ENCODE measurements around the gene FKBP1B.
"Not testable (repeated sequence)": the region's sequence is repeated elsewhere in the genome, so short reads cannot be mapped to it uniquely, and the experiment has no call there.

FKBP1B gene

GRCh38 chr2:24073816-24074215, 24.3 kb downstream of the FKBP1B start:
- no peak for DNase-seq

- DNase-seq: no peak
Observed at GRCh38 chr2:24075259-24075658, 25.7 kb downstream of the FKBP1B start.

GRCh38 chr2:24075915-24076848, 26.6 kb downstream of the FKBP1B start, which contains the start of gene SF3B6:
Gene SF3B6 (minus strand): TSS chr2:24076326. CDS start chr2:24076229, 97 bp downstream.
- peak; percentile 100 for DNase-seq

- no peak for DNase-seq
Observed at GRCh38 chr2:24076849-24077534, 27.5 kb downstream of the FKBP1B start.

- no peak for DNase-seq
Observed at GRCh38 chr2:24077535-24077877, 28.0 kb downstream of the FKBP1B start.

GRCh38 chr2:24077879-24078278, 28.3 kb downstream of the FKBP1B start:
- DNase-seq: no peak

GRCh38 chr2:24080701-24081100, 31.2 kb downstream of the FKBP1B start:
- no peak for DNase-seq

GRCh38 chr2:24082787-24083566, 33.4 kb downstream of the FKBP1B start:
- no peak for DNase-seq

GRCh38 chr2:24083567-24084385, 34.2 kb downstream of the FKBP1B start:
- DNase-seq: no peak

- peak; percentile 83 for DNase-seq
Observed at GRCh38 chr2:24084386-24085199, 35.1 kb downstream of the FKBP1B start, which contains the start of gene TP53I3. Gene TP53I3 (minus strand): TSS chr2:24084834. CDS start chr2:24084326, 508 bp downstream.

GRCh38 chr2:24085200-24085489, 35.6 kb downstream of the FKBP1B start:
- DNase-seq: no peak

- no peak for DNase-seq
Observed at GRCh38 chr2:24086241-24086640, 36.7 kb downstream of the FKBP1B start.

GRCh38 chr2:24087032-24087431, 37.5 kb downstream of the FKBP1B start:
- no peak for DNase-seq

GRCh38 chr2:24088821-24089359, 39.3 kb downstream of the FKBP1B start:
- DNase-seq: no peak

GRCh38 chr2:24093270-24093669, 43.7 kb downstream of the FKBP1B start:
- DNase-seq: not testable (repeated sequence)

- not testable (repeated sequence) for DNase-seq
Observed at GRCh38 chr2:24095171-24095677, 45.7 kb downstream of the FKBP1B start.

- DNase-seq: not testable (repeated sequence)
Observed at GRCh38 chr2:24100732-24101131, 51.2 kb downstream of the FKBP1B start.

GRCh38 chr2:24101992-24102391, 52.5 kb downstream of the FKBP1B start:
- DNase-seq: no peak

GRCh38 chr2:24102677-24103076, 53.1 kb downstream of the FKBP1B start:
- no peak for DNase-seq

- no peak for DNase-seq
Observed at GRCh38 chr2:24104110-24104650, 54.6 kb downstream of the FKBP1B start.

GRCh38 chr2:24104906-24105305, 55.4 kb downstream of the FKBP1B start:
- no peak for DNase-seq
